Skeletal muscle cell (primary cell): Measurements from ENCODE around the gene C16orf89.
A peak's percentile ranks its signal among the peaks of the same experiment; 100 is the strongest.

Experiments
- DNase-seq: peaks from one replicate; pipeline ENCODE4 v3.0.0-alpha.2; 2010; ENCODE audit warnings: low read depth
- H3K4me3 ChIP-seq: 2 replicates; pipeline ENCODE4 v1.5.1; 2011; ENCODE audit warnings: low read depth, mild to moderate bottlenecking, control low read depth, low read length, moderate library complexity

The C16orf89 gene

GRCh38 chr16:5035909-5036227 lies 29.9 kb downstream of the C16orf89 start:
- no peak overlapping the region for H3K4me3 ChIP-seq
- DNase-seq: no peak

DNA sequence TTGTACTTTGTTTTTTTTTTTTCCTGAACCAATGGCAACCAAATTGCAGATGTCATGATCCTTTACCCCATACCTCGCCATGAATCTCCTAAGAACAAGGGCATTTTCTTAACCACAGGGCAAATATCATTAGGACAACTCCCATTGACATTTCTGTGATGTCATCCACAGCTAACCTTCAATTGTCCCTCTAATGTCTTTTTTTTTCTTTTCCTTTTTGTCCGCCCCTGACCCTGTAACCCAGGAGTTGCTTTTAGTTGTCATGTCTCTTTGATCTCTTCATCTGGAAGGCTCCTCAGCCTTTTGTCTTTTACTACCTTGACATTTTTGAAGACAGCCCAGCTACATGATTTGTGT lies 31.6 kb downstream of the C16orf89 start:
- no peak for DNase-seq
- H3K4me3 ChIP-seq: peak overlapping the region; percentile 75

DNA sequence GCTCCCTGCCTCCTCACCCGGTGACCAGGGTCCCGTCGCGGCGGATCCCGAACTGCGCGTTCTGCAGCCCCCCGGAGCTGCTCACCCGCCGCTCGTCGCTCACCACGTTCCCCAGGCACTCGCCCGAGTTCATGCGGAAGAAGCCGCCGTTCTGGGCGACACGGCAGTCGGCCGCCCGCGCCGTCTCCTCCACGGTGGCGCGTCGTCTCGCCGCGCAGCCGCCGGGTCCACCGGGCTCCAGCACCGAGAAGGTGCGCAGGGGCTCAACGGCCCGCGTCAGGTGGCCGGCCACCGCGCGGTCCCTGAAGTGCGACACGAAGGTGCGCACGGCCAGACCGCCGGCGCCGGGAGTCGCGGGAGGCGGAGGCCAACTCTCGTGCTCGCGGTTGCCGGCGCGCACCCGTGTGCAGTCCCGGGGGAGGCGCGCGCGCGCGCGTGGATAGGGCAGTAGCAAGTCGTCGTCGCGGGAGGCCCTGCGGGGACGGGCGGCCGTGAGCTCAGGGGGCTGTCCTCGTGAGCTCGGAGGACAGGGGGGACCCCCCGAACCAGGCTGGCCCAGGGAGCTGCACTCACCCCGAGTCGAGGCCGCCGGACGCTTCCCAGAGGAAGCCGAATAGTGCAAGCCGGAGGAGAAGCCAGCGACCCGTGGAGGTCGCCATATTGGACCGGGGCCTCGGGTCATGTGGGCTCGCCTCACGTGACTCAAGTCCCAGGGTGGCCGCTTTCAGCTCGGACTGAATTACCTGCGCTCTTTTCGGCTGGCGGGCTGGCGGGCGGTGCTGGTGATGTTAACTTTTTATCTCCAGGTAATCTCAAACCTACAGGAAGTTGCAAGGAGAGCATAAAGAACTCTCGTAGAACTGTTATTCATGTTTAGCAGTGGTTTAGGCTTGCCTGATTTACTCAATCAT lies 32.2 kb downstream of the C16orf89 start, which contains the start of gene NAGPA:
TSS of gene NAGPA (minus strand) at position 680 of the 911 bp plus-strand sequence. CDS start at position 659, 21 bp downstream.
- H3K4me3 ChIP-seq: peak within 1 kb of the TSS; percentile 75
- DNase-seq: peak; percentile 52

DNA sequence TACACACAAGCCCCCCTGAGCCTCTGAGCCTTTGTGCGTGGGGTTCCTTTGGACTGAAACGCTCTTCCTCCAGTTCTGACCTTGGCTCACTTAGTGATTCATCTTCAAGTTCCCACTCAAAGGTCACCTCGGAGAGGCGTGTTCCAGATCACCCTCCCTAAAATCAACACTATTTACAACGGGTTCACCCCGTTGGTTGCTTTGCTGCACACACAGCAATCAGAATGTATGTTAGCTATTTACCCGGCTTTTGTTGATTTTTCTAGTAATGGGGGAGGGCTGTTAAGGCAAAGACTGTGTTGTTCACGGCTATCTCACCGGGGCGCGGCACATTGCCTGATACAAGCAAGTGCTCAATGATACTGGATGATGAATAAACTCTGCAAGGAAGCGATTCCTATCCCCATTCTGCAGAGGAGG lies 33.0 kb downstream of the C16orf89 start:
- no peak for DNase-seq
- H3K4me3 ChIP-seq: peak overlapping the region; percentile 75

DNA sequence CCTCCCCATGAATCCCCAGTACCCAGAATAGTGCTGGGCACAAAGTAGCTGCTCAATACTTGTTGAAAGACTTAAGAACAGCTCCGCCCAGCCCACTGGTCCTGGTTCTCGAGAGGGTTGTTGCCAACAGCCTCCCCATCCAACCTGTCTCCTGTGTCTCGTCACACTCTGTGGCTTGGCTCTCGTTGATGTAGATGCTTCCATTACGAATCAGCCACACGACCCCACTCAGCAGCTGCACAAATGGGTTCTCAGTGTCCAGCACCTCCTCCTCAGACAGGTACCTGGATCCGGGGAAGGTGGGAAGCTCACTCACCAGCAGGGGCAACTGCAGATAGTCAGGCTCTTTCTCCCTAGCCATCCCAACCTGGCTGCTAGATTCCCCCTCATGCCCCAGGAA lies 34.2 kb downstream of the C16orf89 start:
- DNase-seq: no peak

DNA sequence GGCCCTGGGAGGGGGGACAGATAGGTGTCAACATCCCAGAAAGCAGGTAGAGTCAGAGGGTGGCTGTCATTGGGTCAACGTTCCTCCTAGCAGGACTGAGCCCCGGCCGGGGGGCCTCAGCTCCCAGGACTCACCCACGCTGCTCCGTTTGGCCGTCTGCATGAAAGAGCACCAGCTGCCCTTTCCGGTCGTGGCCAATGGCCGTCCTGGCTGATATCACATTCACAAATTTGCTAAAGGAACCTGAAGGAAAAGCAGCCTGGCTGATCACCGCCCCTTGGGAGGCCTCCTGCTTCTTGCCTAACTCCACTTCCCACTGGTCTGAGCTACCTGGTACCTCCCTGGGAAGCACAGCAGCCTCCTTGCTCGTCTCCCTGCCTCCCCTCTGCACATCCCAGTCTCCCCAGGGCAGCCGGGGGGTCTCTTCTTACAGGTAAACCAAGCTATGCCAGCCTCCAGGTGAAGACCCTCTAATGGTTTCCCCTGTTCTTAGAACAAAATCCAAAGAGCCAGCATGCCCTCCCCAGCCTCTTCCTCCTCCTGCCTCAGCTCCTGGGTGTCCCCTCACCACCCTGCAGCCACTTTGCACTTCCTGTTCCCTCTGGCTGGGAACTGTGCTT lies 35.4 kb downstream of the C16orf89 start:
- no peak for DNase-seq
- no peak overlapping the region for H3K4me3 ChIP-seq

More for the DNA sequence above, 34.2 kb downstream of the C16orf89 start:
- H3K4me3 ChIP-seq: no peak overlapping the region

DNA sequence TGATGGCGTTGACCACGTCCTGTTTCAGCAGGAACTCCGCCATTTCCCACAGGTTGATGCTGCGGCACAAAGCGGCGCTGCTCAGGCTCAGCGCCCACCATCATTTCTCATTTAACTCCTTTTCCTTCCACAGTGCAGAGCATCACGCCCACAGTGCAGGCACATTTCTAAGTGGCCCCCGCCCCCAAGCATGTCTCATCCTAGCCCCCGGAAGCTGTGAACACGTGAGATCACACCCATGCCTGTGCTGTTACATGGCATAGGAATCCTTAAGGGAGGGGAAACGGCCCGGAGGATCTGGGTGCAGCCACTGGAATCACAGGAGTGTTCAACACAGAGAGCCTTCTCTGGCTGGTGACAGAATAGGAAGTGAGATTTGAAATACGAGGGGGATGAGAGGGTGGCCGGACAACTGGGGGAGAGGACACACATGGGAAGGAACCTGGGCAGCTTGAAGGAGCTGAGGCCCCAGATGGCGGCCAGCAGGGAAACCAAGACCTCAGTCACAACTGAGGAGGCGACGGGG lies 36.7 kb downstream of the C16orf89 start:
- H3K4me3 ChIP-seq: no peak overlapping the region
- DNase-seq: no peak

GRCh38 chr16:5027575-5028235 lies 38.1 kb downstream of the C16orf89 start:
- no peak for DNase-seq
- H3K4me3 ChIP-seq: no peak overlapping the region

GRCh38 chr16:5027086-5027485 lies 38.7 kb downstream of the C16orf89 start:
- DNase-seq: no peak
- H3K4me3 ChIP-seq: no peak overlapping the region

GRCh38 chr16:5026664-5027063 lies 39.1 kb downstream of the C16orf89 start:
- no peak for DNase-seq
- no peak overlapping the region for H3K4me3 ChIP-seq

- no peak overlapping the region for H3K4me3 ChIP-seq
These were observed 40.6 kb downstream of the C16orf89 start for GRCh38 chr16:5025171-5025632.

GRCh38 chr16:5024632-5025031 lies 41.1 kb downstream of the C16orf89 start:
- DNase-seq: no peak
- H3K4me3 ChIP-seq: no peak overlapping the region

More at GRCh38 chr16:5025171-5025632, 40.6 kb downstream of the C16orf89 start:
- DNase-seq: no peak

DNA sequence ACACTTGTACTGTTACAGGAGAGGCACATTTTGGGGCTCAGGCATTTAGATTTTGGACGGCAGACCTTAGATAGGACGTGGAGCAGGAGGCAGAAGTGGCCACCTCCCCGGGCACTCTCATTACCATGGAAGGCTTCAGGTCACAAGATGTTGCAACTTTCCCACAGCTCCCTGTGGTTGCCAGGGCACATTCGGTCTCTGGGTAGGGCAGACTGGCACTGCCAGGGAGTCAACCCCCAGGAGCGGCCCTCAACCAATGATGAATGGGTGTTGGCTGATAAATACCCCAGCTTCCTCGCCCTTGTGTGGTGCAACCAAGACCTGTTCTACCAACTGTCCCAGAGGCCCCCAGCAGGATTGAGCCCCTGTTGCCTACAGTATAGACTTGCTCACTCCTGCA lies 43.2 kb downstream of the C16orf89 start:
- no peak overlapping the region for H3K4me3 ChIP-seq
- no peak for DNase-seq

GRCh38 chr16:5020551-5020950 lies 45.2 kb downstream of the C16orf89 start:
- DNase-seq: no peak
- H3K4me3 ChIP-seq: no peak overlapping the region

- H3K4me3 ChIP-seq: no peak overlapping the region
- DNase-seq: no peak
These were observed 46.0 kb downstream of the C16orf89 start for GRCh38 chr16:5019775-5020174.

DNA sequence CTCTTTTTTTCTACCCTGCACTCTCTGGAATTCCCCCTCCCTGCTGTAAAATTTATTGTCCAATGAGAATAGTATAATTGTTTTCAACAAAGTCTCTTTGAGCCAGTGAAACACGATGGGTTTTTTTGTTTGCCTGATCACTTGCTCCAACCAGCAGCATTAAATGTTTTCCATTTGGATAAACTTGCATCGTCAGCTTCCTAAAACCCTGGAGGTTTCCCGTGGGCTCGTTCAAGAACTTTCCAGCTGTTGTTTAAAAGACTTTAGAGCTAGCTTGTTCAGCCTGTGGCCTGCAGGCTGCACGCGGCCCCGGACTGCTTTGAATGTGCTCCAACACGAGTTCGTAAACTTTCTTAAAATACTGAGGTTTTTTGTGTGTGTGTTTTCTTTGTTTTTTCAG lies 47.0 kb downstream of the C16orf89 start:
- DNase-seq: no peak
- no peak overlapping the region for H3K4me3 ChIP-seq

DNA sequence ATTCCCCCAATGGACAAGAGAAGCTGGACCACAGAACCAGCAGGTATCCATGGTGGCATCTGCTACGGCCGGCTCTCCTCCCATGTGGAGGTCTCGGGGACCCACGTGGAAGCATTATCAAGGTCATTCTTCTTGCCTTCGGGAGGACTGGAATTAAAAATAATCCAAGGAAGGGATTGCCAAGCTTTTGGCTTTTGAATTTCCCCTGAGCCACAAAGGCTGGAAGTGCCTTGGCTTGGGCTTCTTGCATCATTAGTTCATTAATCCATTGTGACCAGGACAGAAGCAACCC lies 48.1 kb downstream of the C16orf89 start:
- no peak overlapping the region for H3K4me3 ChIP-seq
- no peak for DNase-seq

- no peak for DNase-seq
- no peak overlapping the region for H3K4me3 ChIP-seq
These were observed 48.6 kb downstream of the C16orf89 start for GRCh38 chr16:5016967-5017677.

GRCh38 chr16:5015887-5016286 lies 49.9 kb downstream of the C16orf89 start:
- DNase-seq: no peak
- H3K4me3 ChIP-seq: no peak overlapping the region

DNA sequence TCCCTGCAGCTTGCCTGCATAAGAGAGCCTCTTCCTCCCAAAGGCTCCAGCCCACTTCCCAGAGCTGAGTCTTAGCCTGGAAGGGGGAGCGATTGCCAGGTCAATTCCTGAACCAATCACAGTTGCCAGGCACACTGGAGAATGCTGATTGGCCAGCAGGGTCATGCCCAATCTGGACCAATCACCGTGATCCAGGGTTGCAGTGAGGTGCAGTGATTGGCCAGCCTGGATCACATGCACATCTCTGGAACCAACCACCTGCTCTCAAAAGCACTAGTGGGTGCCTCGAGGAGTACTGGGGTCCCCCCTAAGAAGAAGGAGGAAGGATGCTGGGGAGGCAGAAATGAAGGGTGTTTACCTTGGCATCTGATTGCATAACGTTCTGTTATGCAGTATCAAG lies 50.4 kb downstream of the C16orf89 start:
- no peak for DNase-seq
- no peak overlapping the region for H3K4me3 ChIP-seq
